Measurements from ENCODE around the gene METTL1.

GRCh38 chr12:57724003-57724935 lies 47.6 kb downstream of the METTL1 start:
- no peak for TF ChIP-seq POLR2A (IDR thresholded peaks at IDR 0.05)
- no peak for TF ChIP-seq EP300 (IDR thresholded peaks at IDR 0.05)
- no peak for TF ChIP-seq CTCF (IDR thresholded peaks at IDR 0.05)
